Fibroblast of skin of right biceps (primary cell): ENCODE results near the gene ZWILCH.
"Not testable (repeated sequence)": the region's sequence is repeated elsewhere in the genome, so short reads cannot be mapped to it uniquely, and the experiment has no call there.

ENCODE experiments used
- DNase-seq: peaks from one replicate; pipeline ENCODE4 v3.0.0-alpha.2; 2013

ZWILCH gene

GRCh38 chr15:66504563-66505429 lies at the start of gene ZWILCH, which contains the start of gene RPL4:
Gene ZWILCH, plus strand, starts transcription at chr15:66505326. Its CDS starts 13 bp downstream, at chr15:66505339.
Gene RPL4, minus strand, starts transcription at chr15:66504855. Its CDS starts 65 bp downstream, at chr15:66504790.
- peak; percentile 92 for DNase-seq

GRCh38 chr15:66456211-66456610 lies 48.9 kb upstream of the ZWILCH start:
- peak; percentile 50 for DNase-seq

- DNase-seq: peak; percentile 65
Observed at GRCh38 chr15:66459818-66460615, 45.1 kb upstream of the ZWILCH start.

GRCh38 chr15:66461294-66461693 lies 43.8 kb upstream of the ZWILCH start:
- DNase-seq: not testable (repeated sequence)

DNA sequence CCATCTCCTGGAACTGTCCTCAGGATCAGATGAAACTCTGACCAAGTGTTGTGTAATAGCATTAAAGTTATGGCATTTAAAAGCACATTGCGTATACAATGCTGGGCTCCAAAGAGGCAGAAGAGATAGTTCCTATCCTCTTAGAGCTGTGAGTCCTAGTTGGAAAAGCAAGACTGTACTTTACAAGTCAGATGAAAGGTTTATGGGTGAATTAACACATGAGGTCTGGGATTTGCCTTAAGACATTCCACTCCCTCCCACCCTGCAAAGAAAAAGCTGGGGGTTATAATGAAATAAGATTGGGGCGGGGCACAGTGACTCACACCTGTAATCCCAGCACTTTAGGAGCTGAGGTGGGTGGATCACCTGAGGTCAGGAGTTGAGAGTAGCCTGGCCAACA lies 43.2 kb upstream of the ZWILCH start:
- no peak for DNase-seq

DNA sequence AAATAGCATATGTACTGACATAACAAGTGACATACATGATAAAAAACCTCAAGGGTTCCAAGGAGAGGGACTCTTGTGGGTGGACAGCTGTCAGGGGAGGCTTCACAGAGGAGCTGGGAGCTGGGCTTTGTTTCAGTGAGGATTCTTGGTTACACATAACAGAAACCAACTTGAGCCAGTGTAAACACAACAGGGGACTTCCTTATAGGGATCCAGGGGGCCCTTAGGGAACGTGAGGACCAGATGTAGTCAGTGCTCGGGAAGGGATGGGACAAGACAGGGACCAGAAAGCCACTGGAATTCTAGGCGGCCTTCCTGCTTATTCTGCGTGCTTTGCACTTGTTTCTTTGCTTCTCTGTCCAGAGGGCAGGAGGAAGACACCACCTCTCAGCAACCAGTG lies 42.5 kb upstream of the ZWILCH start:
- DNase-seq: no peak

- DNase-seq: not testable (repeated sequence)
Observed at GRCh38 chr15:66465294-66465693, 39.8 kb upstream of the ZWILCH start.

GRCh38 chr15:66467162-66468040 lies 37.7 kb upstream of the ZWILCH start:
- DNase-seq: not testable (repeated sequence)

DNA sequence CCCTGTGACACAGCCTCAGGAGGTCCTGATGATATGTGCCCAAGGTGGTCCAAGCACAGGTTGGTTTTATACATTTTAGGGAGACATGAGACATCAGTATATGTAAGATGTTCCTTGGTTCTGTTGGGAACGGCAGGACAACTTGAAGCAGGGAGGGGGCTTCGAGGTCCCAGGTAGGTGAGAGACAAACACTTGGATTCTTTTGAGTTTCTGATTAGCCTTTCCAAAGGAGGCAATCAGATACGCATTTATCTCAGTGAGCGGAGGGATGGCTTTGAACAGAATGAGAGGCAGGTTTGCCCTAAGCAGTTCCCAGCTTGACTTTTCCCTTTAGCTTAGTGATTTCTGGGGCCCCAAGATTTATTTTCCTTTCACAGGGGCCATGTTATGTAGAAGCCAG lies 34.3 kb upstream of the ZWILCH start:
- DNase-seq: not testable (repeated sequence)

DNA sequence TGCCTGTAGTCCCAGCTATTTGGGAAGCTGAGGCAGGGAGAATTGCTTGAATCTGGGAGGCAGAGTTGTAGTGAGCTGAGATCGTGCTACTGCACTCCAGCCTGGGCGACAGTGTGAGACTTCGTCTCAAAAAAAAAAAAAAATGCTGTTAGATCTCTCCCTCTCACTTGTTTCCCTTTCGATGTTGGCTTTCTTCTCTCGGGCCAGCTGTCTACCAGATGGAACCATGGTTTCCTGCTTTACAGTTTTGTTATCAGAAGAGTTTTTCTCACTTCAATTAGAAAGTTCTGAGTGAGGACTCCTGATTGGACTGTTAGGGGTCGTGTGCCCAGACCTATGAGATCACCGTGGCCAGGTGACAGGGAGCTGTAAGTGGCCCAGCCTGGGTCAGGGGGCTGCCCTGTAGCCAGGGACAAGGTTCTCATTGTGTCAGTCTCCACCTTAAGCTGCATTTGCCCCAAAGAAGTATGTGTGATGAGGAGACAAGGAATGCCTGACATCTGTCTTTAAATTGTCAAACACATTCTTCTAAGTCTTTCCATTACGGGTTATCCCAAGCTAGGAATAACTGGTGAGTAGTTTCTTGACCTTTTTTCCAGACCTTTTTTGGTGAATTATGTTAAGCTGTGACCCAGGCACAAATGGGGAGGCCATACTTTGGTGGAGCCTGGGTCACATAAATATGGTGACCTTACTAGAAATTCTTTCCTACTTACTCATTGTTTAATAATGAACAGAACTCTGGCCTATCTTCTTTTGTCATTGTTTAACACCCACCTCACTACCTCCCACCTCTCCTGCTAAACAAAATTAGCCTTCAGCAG lies 32.7 kb upstream of the ZWILCH start:
- DNase-seq: peak; percentile 56

GRCh38 chr15:66474135-66474534 lies 31.0 kb upstream of the ZWILCH start:
- no peak for DNase-seq

DNA sequence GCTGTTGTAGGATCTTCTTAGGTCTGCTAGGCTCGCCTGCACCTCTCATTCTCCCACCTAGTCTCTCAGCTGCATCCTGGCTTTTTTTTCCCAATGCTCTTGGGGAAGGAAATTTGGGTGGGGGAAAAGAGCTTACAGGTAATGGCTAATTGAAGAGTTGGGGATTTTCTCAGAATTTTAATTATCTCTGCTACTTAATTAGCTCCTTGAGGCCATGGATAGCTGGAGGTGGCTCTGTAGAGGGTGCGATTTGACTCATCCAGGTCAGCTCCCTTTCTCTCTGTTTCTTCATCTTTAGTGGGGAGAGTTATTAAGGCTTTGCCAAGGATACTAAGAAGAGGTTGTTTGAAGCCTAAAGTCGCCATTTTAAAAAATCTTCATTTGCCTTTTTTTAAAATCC lies 30.2 kb upstream of the ZWILCH start:
- no peak for DNase-seq

DNA sequence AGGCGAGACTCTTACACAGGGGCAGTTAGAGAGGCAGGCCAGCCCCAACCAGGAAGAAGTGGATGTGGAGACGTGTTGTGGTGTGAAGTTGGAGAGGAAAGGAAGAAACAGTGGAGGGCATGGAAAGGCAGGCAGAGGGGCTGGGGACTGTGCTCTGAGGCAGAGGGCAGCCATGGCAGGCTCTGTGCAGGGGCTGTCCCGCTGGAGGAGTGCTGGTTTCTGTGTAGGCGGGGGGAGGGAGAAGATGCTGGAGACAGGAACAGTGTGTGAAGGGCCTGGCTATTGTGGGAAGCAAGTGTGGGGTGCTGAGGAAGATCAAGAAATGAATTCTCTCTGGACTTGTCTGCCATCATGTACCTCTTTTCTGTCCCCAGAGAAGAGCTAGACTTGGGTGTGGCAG lies 28.6 kb upstream of the ZWILCH start:
- no peak for DNase-seq

DNA sequence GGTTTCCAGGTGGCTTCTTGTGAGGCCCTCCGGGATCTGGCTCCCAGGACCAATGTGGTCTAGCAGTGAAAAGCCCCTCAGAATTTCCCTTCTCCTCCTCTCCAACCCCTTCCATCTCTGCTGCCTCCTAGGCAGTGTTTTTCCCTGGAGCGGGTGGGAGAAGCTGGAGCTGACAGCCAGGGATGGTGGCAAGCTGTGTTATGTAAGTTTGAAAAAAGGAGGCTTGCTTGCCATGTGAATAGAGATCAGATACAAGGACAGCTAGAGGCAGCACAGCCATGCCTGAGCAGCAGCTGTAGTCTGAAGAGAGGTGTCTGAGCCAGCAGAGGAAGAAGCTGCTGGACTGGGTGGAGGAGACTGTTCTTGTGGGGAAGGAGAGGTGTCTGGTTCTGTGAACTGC lies 28.1 kb upstream of the ZWILCH start:
- no peak for DNase-seq

DNA sequence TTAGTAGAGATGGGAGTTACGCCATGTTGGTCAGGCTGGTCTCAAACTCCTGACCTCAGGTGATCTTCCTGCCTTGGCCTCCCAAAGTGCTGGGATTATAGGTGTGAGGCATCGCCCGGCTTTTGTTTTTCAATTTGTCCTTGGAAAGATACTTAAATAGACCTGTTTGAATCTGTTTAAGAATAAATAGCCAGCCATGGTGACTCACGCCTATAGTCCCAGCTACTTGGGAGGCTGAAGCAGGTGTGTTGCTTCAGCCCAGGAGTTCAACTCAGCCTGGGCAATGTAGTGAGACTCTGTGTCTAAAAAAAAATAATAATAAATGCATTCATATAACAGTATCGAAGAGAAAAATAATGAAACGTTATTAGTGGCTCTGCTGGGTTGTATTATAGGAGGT lies 24.9 kb upstream of the ZWILCH start:
- DNase-seq: no peak

DNA sequence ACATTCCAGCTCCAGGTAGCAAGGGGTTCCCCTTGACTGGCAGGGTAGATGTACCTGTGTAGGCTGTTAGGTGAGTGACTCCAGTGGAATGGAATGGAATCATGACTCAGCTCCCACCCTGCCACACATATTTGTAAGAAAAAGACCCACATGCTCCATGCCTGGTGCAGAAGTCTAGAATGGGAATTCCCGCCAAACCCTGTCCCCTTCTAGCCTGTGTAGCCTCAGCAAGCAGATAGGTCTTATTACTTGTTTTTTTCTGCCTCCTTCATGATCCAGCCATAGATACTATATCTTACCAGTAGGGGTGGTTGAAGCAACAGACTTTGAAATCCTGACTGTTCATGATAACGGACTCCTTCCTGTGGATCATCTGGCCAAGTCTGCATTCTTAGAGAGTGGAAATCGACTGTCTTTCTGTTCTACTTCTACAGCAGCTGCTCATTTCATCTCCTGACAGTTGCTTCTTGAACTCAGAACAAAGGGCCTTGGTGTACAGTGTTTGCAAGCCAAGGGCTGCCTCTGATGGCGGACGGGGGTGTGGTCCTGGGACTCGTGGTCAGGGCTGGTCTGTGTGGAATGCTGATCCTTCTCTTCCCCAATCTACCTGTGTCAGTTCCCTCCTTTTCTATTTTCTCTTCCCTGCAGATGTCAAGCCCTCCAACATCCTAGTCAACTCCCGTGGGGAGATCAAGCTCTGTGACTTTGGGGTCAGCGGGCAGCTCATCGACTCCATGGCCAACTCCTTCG lies 23.8 kb upstream of the ZWILCH start:
- peak; percentile 27 for DNase-seq

- DNase-seq: no peak
Observed at GRCh38 chr15:66482539-66482938, 22.6 kb upstream of the ZWILCH start.

DNA sequence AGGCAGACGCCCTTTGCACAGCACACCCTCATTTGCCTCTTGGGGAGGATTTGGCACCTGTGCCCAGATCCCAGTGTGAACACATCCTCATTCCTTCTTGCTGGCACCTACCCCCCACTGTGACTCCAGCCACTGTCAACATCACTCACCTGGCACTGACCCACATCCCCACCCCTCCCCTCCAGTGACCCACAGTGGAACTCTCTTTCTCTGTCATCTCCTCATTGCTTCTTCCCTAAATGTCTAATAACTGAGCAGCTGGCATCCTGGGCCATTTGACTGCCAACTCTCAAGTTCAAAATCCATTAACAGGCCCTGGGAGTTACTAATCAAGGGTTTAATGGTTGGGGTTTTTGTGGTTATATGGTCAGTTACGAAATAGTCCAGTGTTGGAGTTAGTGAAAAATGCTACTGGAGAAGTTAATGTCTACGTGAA lies 22.0 kb upstream of the ZWILCH start:
- DNase-seq: peak; percentile 66

- DNase-seq: no peak
Observed at GRCh38 chr15:66484539-66485112, 20.5 kb upstream of the ZWILCH start.

DNA sequence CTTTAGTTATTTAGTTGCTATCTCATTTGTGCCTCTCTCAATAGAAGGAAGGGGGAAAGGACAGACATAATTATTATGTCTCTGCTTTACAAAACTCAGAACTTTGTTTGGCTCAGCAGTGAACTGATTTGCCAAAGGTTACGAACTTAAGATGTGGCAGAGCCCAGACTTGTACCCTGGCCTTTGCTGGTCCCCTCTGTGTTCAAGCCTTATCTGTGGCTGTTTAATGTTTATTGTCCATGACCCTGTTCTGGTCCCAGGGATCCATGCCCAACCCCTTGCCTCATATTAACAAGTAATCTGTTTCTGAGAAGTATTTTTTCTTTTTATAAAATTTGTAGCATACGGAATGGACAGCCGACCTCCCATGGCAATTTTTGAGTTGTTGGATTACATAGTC lies 18.2 kb upstream of the ZWILCH start:
- DNase-seq: no peak

DNA sequence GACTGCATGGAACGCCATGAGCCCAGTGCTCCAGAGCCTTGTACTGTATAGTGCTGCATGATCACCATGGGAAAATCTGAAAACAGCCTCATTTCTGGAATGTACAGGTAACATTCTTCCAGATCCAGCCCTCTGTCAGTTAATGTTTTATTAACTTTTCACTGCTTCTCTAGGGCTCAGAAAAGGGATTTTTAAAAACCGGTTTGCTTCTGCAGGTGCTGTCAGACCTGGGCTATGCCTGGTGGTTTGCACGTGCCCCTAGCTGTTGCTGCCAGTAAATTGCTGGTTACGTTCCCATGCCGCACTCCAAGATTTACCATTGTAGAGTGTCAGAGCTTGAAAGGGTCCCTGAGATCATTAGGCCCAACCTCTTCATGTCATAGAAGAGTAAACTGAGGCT lies 16.6 kb upstream of the ZWILCH start:
- no peak for DNase-seq
